B cell (primary cell): ENCODE measurements around the gene CD34. TPM values are rescaled to one million over a fixed set of nuclear protein-coding genes. Genes with fewer than 3 reads are reported as not detected.

Source experiments
- ATAC-seq: fragments of 200-7000 bp; cut with Tn5 transposase; one replicate; pipeline ENCODE4 v1.10.0; 2021; ENCODE audit warnings: low read depth, mild to moderate bottlenecking, moderate number of reproducible peaks, moderate library complexity
- CTCF ChIA-PET: fragments of 350-600 bp; sonication (Branson Sonifier 250); formaldehyde crosslinking; loops from one replicate; lab custom pipeline; 2021; ENCODE audit warnings: antibody characterized with exemption, inconsistent platforms; lab: Charles Lee
- POLR2A ChIA-PET: fragments of 350-600 bp; sonication (Branson Sonifier 250); formaldehyde crosslinking; loops from one replicate; lab custom pipeline; 2021; ENCODE audit warnings: antibody characterized with exemption; lab: Charles Lee
- DNase-seq: peaks from one replicate; pipeline ENCODE4 v3.0.0; 2013
- H2AFZ ChIP-seq: 2 replicates; pipeline ENCODE4 v1.6.1; 2012; ENCODE audit warnings: mild to moderate bottlenecking, low read depth, low read length; ENCODE audit not compliant: insufficient read depth, poor library complexity, severe bottlenecking
- H3K27ac ChIP-seq, 2 donors: 1 replicate in 1 of 2; 2 replicates in 1 of 2; pipeline ENCODE4 v1.5.1; 2012 to 2013; ENCODE audit warnings: low read length in 2 of 2, mild to moderate bottlenecking in 2 of 2, moderate library complexity in 1 of 2
- H3K27me3 ChIP-seq, 4 experiments: fragments of 200-600 bp in 1 of 4; sonication (generic) in 1 of 4; replicated peaks in 1 of 4; 1 replicate in 2 of 4; 2 replicates in 2 of 4; pipeline versions ENCODE4 v1.6.1 to v1.7.0; 2013 to 2016; ENCODE audit warnings: low read length in 3 of 4, mild to moderate bottlenecking in 2 of 4, mixed read lengths in 1 of 4, moderate library complexity in 1 of 4; ENCODE audit not compliant: insufficient read depth in 4 of 4, control insufficient read depth in 3 of 4; ENCODE audit errors: control extremely low read depth in 1 of 4
- H3K36me3 ChIP-seq, 2 experiments: replicated peaks in 1 of 2; 1 replicate in 1 of 2; 2 replicates in 1 of 2; pipeline versions ENCODE4 v1.6.1 to v1.7.1; 2013; ENCODE audit warnings: low read length in 1 of 2; ENCODE audit not compliant: insufficient read depth in 2 of 2, control insufficient read depth in 1 of 2; ENCODE audit errors: control extremely low read depth in 1 of 2, extremely low read depth in 1 of 2
- H3K4me1 ChIP-seq, 2 donors: fragments of 200-600 bp in 1 of 2; sonication (generic) in 1 of 2; 1 replicate in 1 of 2; 2 replicates in 1 of 2; pipeline versions ENCODE4 v1.5.1 to v1.6.1; 2013 to 2017; ENCODE audit warnings: low read length in 2 of 2; ENCODE audit not compliant: control insufficient read depth in 2 of 2, insufficient read depth in 2 of 2
- H3K4me2 ChIP-seq: replicated peaks from 2 replicates; pipeline ENCODE3; 2012; ENCODE audit warnings: mild to moderate bottlenecking, low read depth, low read length; ENCODE audit not compliant: poor library complexity, severe bottlenecking
- H3K4me3 ChIP-seq, 5 experiments: fragments of 200-600 bp in 1 of 5; sonication (generic) in 1 of 5; 1 replicate in 3 of 5; 2 replicates in 2 of 5; pipeline versions ENCODE4 v1.5.1 to v1.7.0; 2011 to 2016; ENCODE audit warnings: low read length in 4 of 5, mild to moderate bottlenecking in 4 of 5, low read depth in 2 of 5, control low read depth in 1 of 5, moderate library complexity in 1 of 5; ENCODE audit not compliant: insufficient read depth in 1 of 5; ENCODE audit errors: control extremely low read depth in 1 of 5, extremely low read depth in 1 of 5
- H3K79me2 ChIP-seq: fragments of 200-600 bp; sonication (generic); one replicate; pipeline ENCODE4 v1.6.0; 2016; ENCODE audit warnings: low read length; ENCODE audit not compliant: control insufficient read depth, insufficient read depth
- H3K9ac ChIP-seq: fragments of 200-600 bp; sonication (generic); 2 replicates; pipeline ENCODE4 v1.6.1; 2017; ENCODE audit warnings: mild to moderate bottlenecking, low read length, moderate library complexity
- H3K9me3 ChIP-seq, 3 donors: one replicate each; pipeline versions ENCODE4 v1.6.1 to v1.7.1; 2013; ENCODE audit warnings: low read length in 2 of 3; ENCODE audit not compliant: control insufficient read depth in 2 of 3, insufficient read depth in 1 of 3; ENCODE audit errors: control extremely low read depth in 1 of 3
- H4K20me1 ChIP-seq: 2 replicates; pipeline ENCODE4 v1.6.0; 2012; ENCODE audit warnings: mild to moderate bottlenecking, low read length; ENCODE audit not compliant: insufficient read depth, control insufficient read depth, poor library complexity, severe bottlenecking
- H3K27ac Mint-ChIP-seq: one replicate; pipeline ENCODE4 v1.8.0; 2021; ENCODE audit warnings: mixed read lengths
- H3K27me3 Mint-ChIP-seq: one replicate; pipeline ENCODE4 v1.8.0; 2021; ENCODE audit warnings: mixed read lengths
- H3K4me1 Mint-ChIP-seq: one replicate; pipeline ENCODE4 v1.8.0; 2021; ENCODE audit warnings: mixed read lengths
- H3K4me3 Mint-ChIP-seq: one replicate; pipeline ENCODE4 v1.8.0; 2021; ENCODE audit warnings: mixed read lengths
- H3K9me3 Mint-ChIP-seq: one replicate; pipeline ENCODE4 v1.8.0; 2022; ENCODE audit warnings: mixed read lengths; ENCODE audit not compliant: insufficient read depth
- EZH2 ChIP-seq: IDR thresholded peaks from 2 replicates; pipeline ENCODE4 v1.6.1; 2012; ENCODE audit warnings: borderline replicate concordance, low read depth, mild to moderate bottlenecking, moderate library complexity, low read length; ENCODE audit not compliant: insufficient read depth, poor library complexity, severe bottlenecking
- WGBS: methylation state at CpG from one replicate; pipeline ENCODE4 v1.1.5; 2013; ENCODE audit warnings: missing lambda C conversion rate; ENCODE audit not compliant: insufficient coverage; 5-methylcytosine and 5-hydroxymethylcytosine counted together
- intact Hi-C: fragments of 100-400 bp; cut with micrococcal nuclease; formaldehyde crosslinking; loops from one replicate; pipeline ENCODE4 v1.10.0; 2022
- polyA plus RNA-seq: library from polyadenylated mRNA; depleted of rRNA; stranded (reverse); fragments of >200 nt; gene quantifications from 2 replicates; pipeline ENCODE4 v1.2.3, GENCODE V29; 2012
- total RNA-seq, 2 donors: library from RNA; stranded (reverse); fragments of 120-200 nt in 1 of 2; gene quantifications; 1 replicate in 1 of 2; 2 replicates in 1 of 2; pipeline versions ENCODE4 v1.2.3 to v1.2.4, GENCODE V29; 2013 to 2022
- TF ChIP-seq, protein P1 (sequence below): fragments of 200-600 bp; IDR thresholded peaks from one replicate; pipeline ENCODE4 v1.8.0; 2022; ENCODE audit warnings: antibody characterized with exemption, mild to moderate bottlenecking

The CD34 gene
- total and polyA plus RNA-seq, 2 donors (not counting 1 experiment from before 2014, with no cell fraction given), result not detected

DNA sequence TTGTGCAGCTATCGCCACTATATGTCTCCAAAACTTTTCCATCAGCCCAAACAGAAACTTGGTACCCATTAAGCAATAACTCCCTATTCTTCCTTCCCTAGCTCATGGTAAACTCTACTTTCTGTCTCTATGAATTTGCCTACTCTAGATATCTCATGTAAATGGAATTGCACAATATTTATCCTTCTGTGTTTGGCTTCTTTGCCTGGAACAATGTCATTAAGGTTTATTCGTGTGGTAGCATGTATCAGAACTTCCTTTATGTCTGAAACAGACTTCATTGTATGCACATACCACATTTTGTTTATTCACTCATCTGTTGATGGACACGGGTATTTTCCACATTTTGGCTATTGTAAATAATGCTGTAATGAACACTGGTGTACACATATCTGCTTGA lies 40.7 kb upstream of the CD34 start:
- H3K4me1 Mint-ChIP-seq, result peaks cover 7% of the 10 kb centered on the region
- DNase-seq (no peak), ATAC-seq (no peak)
- H3K4me3 Mint-ChIP-seq, result no peak overlapping the region
- peaks cover 0 to 6% of the 10 kb centered on the region in 2 donors for H3K4me1 ChIP-seq
- no peak overlapping the region for H3K9ac ChIP-seq
- no peak overlapping the region for H3K4me3 ChIP-seq
- peaks cover 0 to 7% (median 0%) of the 10 kb centered on the region in 4 experiments for H3K27me3 ChIP-seq
- no peaks in the 10 kb centered on the region for H3K36me3 ChIP-seq
- no peaks in the 10 kb centered on the region for H4K20me1 ChIP-seq
- TF ChIP-seq, protein P1, sequence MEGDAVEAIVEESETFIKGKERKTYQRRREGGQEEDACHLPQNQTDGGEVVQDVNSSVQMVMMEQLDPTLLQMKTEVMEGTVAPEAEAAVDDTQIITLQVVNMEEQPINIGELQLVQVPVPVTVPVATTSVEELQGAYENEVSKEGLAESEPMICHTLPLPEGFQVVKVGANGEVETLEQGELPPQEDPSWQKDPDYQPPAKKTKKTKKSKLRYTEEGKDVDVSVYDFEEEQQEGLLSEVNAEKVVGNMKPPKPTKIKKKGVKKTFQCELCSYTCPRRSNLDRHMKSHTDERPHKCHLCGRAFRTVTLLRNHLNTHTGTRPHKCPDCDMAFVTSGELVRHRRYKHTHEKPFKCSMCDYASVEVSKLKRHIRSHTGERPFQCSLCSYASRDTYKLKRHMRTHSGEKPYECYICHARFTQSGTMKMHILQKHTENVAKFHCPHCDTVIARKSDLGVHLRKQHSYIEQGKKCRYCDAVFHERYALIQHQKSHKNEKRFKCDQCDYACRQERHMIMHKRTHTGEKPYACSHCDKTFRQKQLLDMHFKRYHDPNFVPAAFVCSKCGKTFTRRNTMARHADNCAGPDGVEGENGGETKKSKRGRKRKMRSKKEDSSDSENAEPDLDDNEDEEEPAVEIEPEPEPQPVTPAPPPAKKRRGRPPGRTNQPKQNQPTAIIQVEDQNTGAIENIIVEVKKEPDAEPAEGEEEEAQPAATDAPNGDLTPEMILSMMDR, result no peak
- TF ChIP-seq EZH2, result no peak
- H3K27ac Mint-ChIP-seq, result no peak overlapping the region
- intact Hi-C loops, result no loop called here
- no peak overlapping the region for H3K4me2 ChIP-seq
- no peaks in the 10 kb centered on the region for H3K9me3 Mint-ChIP-seq
- peaks cover 27% of the 10 kb centered on the region for H3K27me3 Mint-ChIP-seq
- 100% methylated on average over 2 of the region's 3 CpGs for WGBS
- CTCF ChIA-PET, result interaction anchor here (0.8 to 1.5 kb wide), 4 partner anchors 11 to 122 kb away, joined by 3 to 6 read pairs (median 4); no protein-coding TSS in a partner anchor
- no peaks in the 10 kb centered on the region for H3K9me3 ChIP-seq
- POLR2A ChIA-PET, result no interaction called here
- H3K79me2 ChIP-seq, result no peaks in the 10 kb centered on the region
- H2AFZ ChIP-seq, result no peak overlapping the region
- H3K27ac ChIP-seq, result no peak overlapping the region

DNA sequence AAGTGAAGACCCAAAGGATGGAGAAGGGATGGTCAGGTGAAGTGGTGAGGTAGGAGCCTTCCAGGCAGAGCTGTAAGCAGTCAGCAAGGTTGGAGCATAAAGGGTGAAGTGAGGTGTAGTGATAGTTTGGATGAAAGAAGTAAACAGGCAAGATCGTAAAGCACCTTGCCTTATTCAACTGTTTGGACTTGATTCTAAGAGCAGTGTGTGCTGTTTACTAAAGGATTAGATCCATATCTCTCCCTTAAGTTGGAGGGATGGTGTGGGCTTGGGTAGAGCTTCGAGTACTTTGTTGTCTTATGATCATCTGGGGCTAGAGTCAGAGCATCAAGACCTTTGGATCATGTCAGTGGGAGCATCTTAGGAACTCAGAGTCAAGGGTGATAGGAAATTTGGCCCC lies 39.8 kb upstream of the CD34 start:
- no peak for TF ChIP-seq EZH2
- TF ChIP-seq, protein P1, result no peak
- Histone ChIP-seq H3K27ac (no peak overlapping the region), H2AFZ (no peak overlapping the region), H3K36me3 (no peaks in the 10 kb centered on the region), H3K79me2 (no peaks in the 10 kb centered on the region), H3K9me3 (no peaks in the 10 kb centered on the region), H3K4me3 (no peak overlapping the region), H3K4me1 (peaks cover 0 to 5% of the 10 kb centered on the region in 2 donors), H4K20me1 (no peaks in the 10 kb centered on the region), H3K4me2 (no peak overlapping the region), H3K27me3 (peaks cover 0 to 7% (median 0%) of the 10 kb centered on the region in 4 experiments), H3K9ac (no peak overlapping the region)
- ChIA-PET POLR2A (no interaction called here), CTCF (interaction anchor here (0.8 to 1.5 kb wide), 3 partner anchors 12 to 66 kb away, joined by 3 to 4 read pairs (median 3); no protein-coding TSS in a partner anchor)
- Mint-ChIP-seq H3K9me3 (no peaks in the 10 kb centered on the region), H3K4me1 (peaks cover 7% of the 10 kb centered on the region), H3K27me3 (peaks cover 23% of the 10 kb centered on the region), H3K4me3 (no peak overlapping the region), H3K27ac (no peak overlapping the region)
- ATAC-seq (no peak), DNase-seq (no peak)
- intact Hi-C loops, result no loop called here
- 92% methylated on average over 2 of the region's 2 CpGs for WGBS
